Mesothelial cell of epicardium (in vitro differentiated cells): Measurements from ENCODE around the gene PIWIL4. TPM values are rescaled to one million over a fixed set of nuclear protein-coding genes. Genes with fewer than 3 reads are reported as not detected.

Source experiments
- DNase-seq, 2 experiments: peaks; one replicate each; pipeline ENCODE4 v3.0.0; 2021; ENCODE audit warnings: low spot score in 2 of 2; ENCODE audit not compliant: unreplicated experiment in 2 of 2
- H3K27ac Mint-ChIP-seq: 2 replicates; pipeline ENCODE4 v1.8.0; 2021; ENCODE audit warnings: mixed read lengths
- H3K27me3 Mint-ChIP-seq: 2 replicates; pipeline ENCODE4 v1.8.0; 2021; ENCODE audit warnings: low read depth, mixed read lengths
- H3K36me3 Mint-ChIP-seq: 2 replicates; pipeline ENCODE4 v1.8.0; 2021; ENCODE audit warnings: mixed read lengths
- H3K4me1 Mint-ChIP-seq: 2 replicates; pipeline ENCODE4 v1.8.0; 2021; ENCODE audit warnings: mixed read lengths
- H3K4me3 Mint-ChIP-seq: 2 replicates; pipeline ENCODE4 v1.8.0; 2021; ENCODE audit warnings: mild to moderate bottlenecking, moderate library complexity, mixed read lengths
- H3K9me3 Mint-ChIP-seq: 2 replicates; pipeline ENCODE4 v1.8.0; 2021; ENCODE audit warnings: mixed read lengths
- total RNA-seq: library from RNA; stranded (reverse); gene quantifications from 3 replicates; pipeline ENCODE4 v1.2.1, GENCODE V29; 2021
- TF ChIP-seq, protein P1 (sequence below): fragments of 200-600 bp; sonication (generic); IDR thresholded peaks from one replicate; pipeline ENCODE4 v1.5.0; 2021; ENCODE audit warnings: antibody characterized with exemption; ENCODE audit not compliant: unreplicated experiment

PIWIL4 gene
- total RNA-seq, 1 donor from 2014 or later = 4.9 TPM

- Mint-ChIP-seq H3K4me1 (peaks cover 36% of the 10 kb centered on the region), H3K4me3 (no peak overlapping the region), H3K36me3 (no peaks in the 10 kb centered on the region), H3K27ac (peak overlapping the region; percentile 44), H3K27me3 (no peaks in the 10 kb centered on the region), H3K9me3 (no peaks in the 10 kb centered on the region)
- no peak for DNase-seq
- TF ChIP-seq, protein P1, sequence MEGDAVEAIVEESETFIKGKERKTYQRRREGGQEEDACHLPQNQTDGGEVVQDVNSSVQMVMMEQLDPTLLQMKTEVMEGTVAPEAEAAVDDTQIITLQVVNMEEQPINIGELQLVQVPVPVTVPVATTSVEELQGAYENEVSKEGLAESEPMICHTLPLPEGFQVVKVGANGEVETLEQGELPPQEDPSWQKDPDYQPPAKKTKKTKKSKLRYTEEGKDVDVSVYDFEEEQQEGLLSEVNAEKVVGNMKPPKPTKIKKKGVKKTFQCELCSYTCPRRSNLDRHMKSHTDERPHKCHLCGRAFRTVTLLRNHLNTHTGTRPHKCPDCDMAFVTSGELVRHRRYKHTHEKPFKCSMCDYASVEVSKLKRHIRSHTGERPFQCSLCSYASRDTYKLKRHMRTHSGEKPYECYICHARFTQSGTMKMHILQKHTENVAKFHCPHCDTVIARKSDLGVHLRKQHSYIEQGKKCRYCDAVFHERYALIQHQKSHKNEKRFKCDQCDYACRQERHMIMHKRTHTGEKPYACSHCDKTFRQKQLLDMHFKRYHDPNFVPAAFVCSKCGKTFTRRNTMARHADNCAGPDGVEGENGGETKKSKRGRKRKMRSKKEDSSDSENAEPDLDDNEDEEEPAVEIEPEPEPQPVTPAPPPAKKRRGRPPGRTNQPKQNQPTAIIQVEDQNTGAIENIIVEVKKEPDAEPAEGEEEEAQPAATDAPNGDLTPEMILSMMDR = no peak
Measured at GRCh38 chr11:94649254-94649653, 82.1 kb downstream of the PIWIL4 start.

GRCh38 chr11:94649964-94650623, 82.9 kb downstream of the PIWIL4 start:
- Mint-ChIP-seq H3K4me3 (no peak overlapping the region), H3K9me3 (no peaks in the 10 kb centered on the region), H3K27ac (peak overlapping the region; percentile 48), H3K27me3 (no peaks in the 10 kb centered on the region), H3K36me3 (no peaks in the 10 kb centered on the region), H3K4me1 (peaks cover 41% of the 10 kb centered on the region)
- no peak for DNase-seq
- TF ChIP-seq, protein P1 = no peak

GRCh38 chr11:94650756-94651155, 83.6 kb downstream of the PIWIL4 start:
- Mint-ChIP-seq H3K4me1 (peaks cover 43% of the 10 kb centered on the region), H3K9me3 (no peaks in the 10 kb centered on the region), H3K27ac (peak overlapping the region; percentile 48), H3K4me3 (no peak overlapping the region), H3K27me3 (no peaks in the 10 kb centered on the region), H3K36me3 (no peaks in the 10 kb centered on the region)
- DNase-seq = no peak
- TF ChIP-seq, protein P1 = no peak

DNA sequence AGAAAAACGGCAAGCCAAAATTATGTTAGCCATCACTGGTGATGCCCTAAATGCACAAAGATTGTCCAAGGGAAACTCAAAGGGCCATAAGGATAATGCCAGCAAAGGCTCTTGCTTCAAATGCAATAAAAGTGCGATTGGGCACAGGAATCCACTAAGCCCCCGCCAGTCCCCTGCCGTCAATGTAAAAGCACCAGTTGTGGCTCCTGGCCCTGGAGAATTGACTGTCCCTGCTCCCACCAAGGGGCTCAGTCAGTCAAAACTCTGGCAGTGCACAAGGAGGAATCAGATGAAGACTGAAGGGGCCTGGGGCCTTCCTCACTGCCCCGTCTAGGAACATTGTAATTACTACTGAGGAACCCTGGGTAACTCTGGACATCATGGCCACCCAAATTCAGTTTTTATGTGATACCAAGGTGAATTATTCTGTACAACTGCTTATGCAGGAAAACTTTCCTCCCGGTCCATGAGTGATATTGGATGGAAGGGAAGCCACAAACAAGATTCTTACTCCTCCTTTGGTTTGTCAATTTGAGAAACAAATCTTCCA, 85.6 kb downstream of the PIWIL4 start:
- no peak overlapping the region for H3K4me3 Mint-ChIP-seq
- no peak for DNase-seq
- peaks cover 43% of the 10 kb centered on the region for H3K4me1 Mint-ChIP-seq
- no peaks in the 10 kb centered on the region for H3K36me3 Mint-ChIP-seq
- H3K27me3 Mint-ChIP-seq = no peaks in the 10 kb centered on the region
- H3K27ac Mint-ChIP-seq = no peak overlapping the region
- H3K9me3 Mint-ChIP-seq = no peaks in the 10 kb centered on the region
- TF ChIP-seq, protein P1 = no peak

GRCh38 chr11:94653561-94653960, 86.4 kb downstream of the PIWIL4 start:
- Mint-ChIP-seq H3K4me3 (no peak overlapping the region), H3K27me3 (no peaks in the 10 kb centered on the region), H3K9me3 (no peaks in the 10 kb centered on the region), H3K4me1 (peaks cover 39% of the 10 kb centered on the region), H3K36me3 (no peaks in the 10 kb centered on the region), H3K27ac (no peak overlapping the region)
- TF ChIP-seq, protein P1 = no peak
- DNase-seq = no peak
